Kidney tubule cell (primary cell): ENCODE measurements around the gene OPCML.

Experiments
- DNase-seq: peaks from one replicate; pipeline ENCODE4 v3.0.0-alpha.2; 2018; ENCODE audit warnings: low spot score

OPCML gene

GRCh38 chr11:133173810-133174412, 358.4 kb downstream of the OPCML start:
- no peak for DNase-seq

GRCh38 chr11:133172349-133172748, 360.0 kb downstream of the OPCML start:
- DNase-seq, result no peak

- DNase-seq, result no peak
Measured at GRCh38 chr11:133171374-133171773, 360.9 kb downstream of the OPCML start.

- DNase-seq, result no peak
Measured at GRCh38 chr11:133168016-133168415, 364.3 kb downstream of the OPCML start.

- DNase-seq, result no peak
Measured at GRCh38 chr11:133166662-133167061, 365.6 kb downstream of the OPCML start.

GRCh38 chr11:133164986-133165385, 367.3 kb downstream of the OPCML start:
- DNase-seq, result no peak

- DNase-seq, result peak; percentile 54
Measured at GRCh38 chr11:133163463-133164419, 368.6 kb downstream of the OPCML start.

GRCh38 chr11:133162227-133162626, 370.1 kb downstream of the OPCML start:
- no peak for DNase-seq

- no peak for DNase-seq
Measured at GRCh38 chr11:133160754-133161153, 371.5 kb downstream of the OPCML start.

GRCh38 chr11:133156986-133157745, 375.1 kb downstream of the OPCML start:
- DNase-seq, result no peak

- no peak for DNase-seq
Measured at GRCh38 chr11:133154781-133155180, 377.5 kb downstream of the OPCML start.

GRCh38 chr11:133154076-133154475, 378.2 kb downstream of the OPCML start:
- DNase-seq, result no peak

- DNase-seq, result no peak
Measured at GRCh38 chr11:133153031-133153430, 379.3 kb downstream of the OPCML start.

GRCh38 chr11:133149698-133150097, 382.6 kb downstream of the OPCML start:
- no peak for DNase-seq

- DNase-seq, result no peak
Measured at GRCh38 chr11:133147625-133148024, 384.7 kb downstream of the OPCML start.

- no peak for DNase-seq
Measured at GRCh38 chr11:133146697-133147306, 385.5 kb downstream of the OPCML start.

- DNase-seq, result no peak
Measured at GRCh38 chr11:133137939-133138338, 394.4 kb downstream of the OPCML start.

GRCh38 chr11:133137270-133137669, 395.0 kb downstream of the OPCML start:
- DNase-seq, result no peak

GRCh38 chr11:133136376-133136775, 395.9 kb downstream of the OPCML start:
- DNase-seq, result no peak

GRCh38 chr11:133134314-133135173, 397.8 kb downstream of the OPCML start:
- DNase-seq, result peak; percentile 66

GRCh38 chr11:133133606-133134005, 398.7 kb downstream of the OPCML start:
- no peak for DNase-seq
